ENCODE results near the gene MRPS2. TPM values are rescaled to one million over a fixed set of nuclear protein-coding genes. Genes with fewer than 3 reads are reported as not detected.
"Not testable (repeated sequence)": the region's sequence is repeated elsewhere in the genome, so short reads cannot be mapped to it uniquely, and the experiment has no call there.

The MRPS2 gene
- polyA plus RNA-seq, 1 experiment: 39.9 TPM

GRCh38 chr9:135531096-135531495, 30.6 kb downstream of the MRPS2 start:
- TF ChIP-seq CTCF (IDR thresholded peaks at IDR 0.05; ENCODE audit: low read depth, low read length): no peak
- POLR2A ChIA-PET: no interaction called here
- Histone ChIP-seq H3K4me3 (ENCODE audit: low read depth, low read length) (no peak overlapping the region), H3K27me3 (ENCODE audit: control insufficient read depth, insufficient read depth, low read length) (peaks cover 4% of the 10 kb centered on the region), H3K27ac (ENCODE audit: low read depth, low read length) (no peak overlapping the region), H3K9me3 (ENCODE audit: control insufficient read depth, insufficient read depth, low read length) (no peaks in the 10 kb centered on the region; the same call in 1 of the 2 replicates)
- CTCF ChIA-PET: interaction anchor here (0.6 kb wide), 1 partner anchor 12 kb away, joined by 3 read pairs; no protein-coding TSS in a partner anchor
- DNase-seq (ENCODE audit: low read depth, low spot score): no peak

- TF ChIP-seq CTCF (IDR thresholded peaks at IDR 0.05; ENCODE audit: low read depth, low read length): no peak
- CTCF ChIA-PET: no interaction called here
- Histone ChIP-seq H3K9me3 (ENCODE audit: control insufficient read depth, insufficient read depth, low read length) (no peaks in the 10 kb centered on the region), H3K27me3 (ENCODE audit: control insufficient read depth, insufficient read depth, low read length) (peaks cover 4% of the 10 kb centered on the region), H3K27ac (ENCODE audit: low read depth, low read length) (no peak overlapping the region), H3K4me3 (ENCODE audit: low read depth, low read length) (no peak overlapping the region)
- POLR2A ChIA-PET: no interaction called here
- DNase-seq (ENCODE audit: low read depth, low spot score): no peak
Observed at GRCh38 chr9:135533113-135533512, 32.6 kb downstream of the MRPS2 start.

GRCh38 chr9:135533674-135534073, 33.2 kb downstream of the MRPS2 start:
- CTCF ChIA-PET: no interaction called here
- no peaks in the 10 kb centered on the region for H3K9me3 ChIP-seq (ENCODE audit: control insufficient read depth, insufficient read depth, low read length)
- TF ChIP-seq CTCF (IDR thresholded peaks at IDR 0.05; ENCODE audit: low read depth, low read length): no peak
- H3K27me3 ChIP-seq (ENCODE audit: control insufficient read depth, insufficient read depth, low read length): peaks cover 4% of the 10 kb centered on the region
- DNase-seq (ENCODE audit: low read depth, low spot score): no peak
- H3K27ac ChIP-seq (ENCODE audit: low read depth, low read length): no peak overlapping the region
- no peak overlapping the region for H3K4me3 ChIP-seq (ENCODE audit: low read depth, low read length)
- POLR2A ChIA-PET: no interaction called here

- CTCF ChIA-PET; H3K27ac ChIP-seq (ENCODE audit: low read depth, low read length); POLR2A ChIA-PET; DNase-seq (ENCODE audit: low read depth, low spot score); H3K4me3 ChIP-seq (ENCODE audit: low read depth, low read length); H3K9me3 ChIP-seq (ENCODE audit: control insufficient read depth, insufficient read depth, low read length); H3K27me3 ChIP-seq (ENCODE audit: control insufficient read depth, insufficient read depth, low read length): not testable (repeated sequence)
Observed at GRCh38 chr9:135534192-135534711, 33.8 kb downstream of the MRPS2 start.

GRCh38 chr9:135534826-135535225, 34.3 kb downstream of the MRPS2 start:
- CTCF ChIA-PET; DNase-seq (ENCODE audit: low read depth, low spot score); POLR2A ChIA-PET; H3K9me3 ChIP-seq (ENCODE audit: control insufficient read depth, insufficient read depth, low read length); H3K4me3 ChIP-seq (ENCODE audit: low read depth, low read length); H3K27ac ChIP-seq (ENCODE audit: low read depth, low read length); H3K27me3 ChIP-seq (ENCODE audit: control insufficient read depth, insufficient read depth, low read length): not testable (repeated sequence)

GRCh38 chr9:135535631-135536030, 35.1 kb downstream of the MRPS2 start:
- H3K4me3 ChIP-seq (ENCODE audit: low read depth, low read length); H3K9me3 ChIP-seq (ENCODE audit: control insufficient read depth, insufficient read depth, low read length); H3K27ac ChIP-seq (ENCODE audit: low read depth, low read length); H3K27me3 ChIP-seq (ENCODE audit: control insufficient read depth, insufficient read depth, low read length); DNase-seq (ENCODE audit: low read depth, low spot score); POLR2A ChIA-PET: not testable (repeated sequence)
- CTCF ChIA-PET: interaction anchor here (0.6 kb wide), 1 partner anchor 67 kb away, joined by 5 read pairs; no protein-coding TSS in a partner anchor
